Ovary (tissue), 9 donors: ENCODE measurements around the gene GPC6. TPM values are rescaled to one million over a fixed set of nuclear protein-coding genes. Genes with fewer than 3 reads are reported as not detected.

Experiments
- DNase-seq, 5 donors: peaks; one replicate each; pipeline ENCODE4 v3.0.0-alpha.2; 2019 to 2020
- H3K27ac ChIP-seq, 2 donors: fragments of 200-600 bp; one replicate each; pipeline versions ENCODE4 v1.5.1 to v1.8.0; 2019 to 2022
- H3K27me3 ChIP-seq: fragments of 200-600 bp; one replicate; pipeline ENCODE4 v1.8.0; 2022
- H3K36me3 ChIP-seq: fragments of 200-600 bp; sonication (generic); one replicate; pipeline ENCODE4 v1.5.1; 2019
- H3K4me1 ChIP-seq: one replicate; pipeline ENCODE4 v1.8.1; 2013; ENCODE audit warnings: mild to moderate bottlenecking, moderate library complexity; ENCODE audit not compliant: insufficient read depth
- H3K4me3 ChIP-seq: fragments of 200-600 bp; sonication (generic); one replicate; pipeline ENCODE4 v1.5.1; 2017
- H3K9me3 ChIP-seq, 2 donors: fragments of 200-600 bp in 1 of 2; sonication (generic) in 1 of 2; one replicate each; pipeline versions ENCODE4 v1.5.1 to v1.8.1; 2013 to 2019; ENCODE audit warnings: mild to moderate bottlenecking in 1 of 2, moderate library complexity in 1 of 2
- EP300 ChIP-seq: sonication (generic); formaldehyde crosslinking; IDR thresholded peaks from one replicate; pipeline ENCODE4 v1.6.1; 2017; ENCODE audit warnings: antibody characterized with exemption
- POLR2A ChIP-seq: fragments of 450-650 bp; IDR thresholded peaks from one replicate; pipeline ENCODE4 v1.6.1; 2017; ENCODE audit warnings: antibody characterized with exemption, mild to moderate bottlenecking, moderate library complexity
- WGBS, 3 donors: extraction: QIAGEN DNeasy Blood & Tissue Kit in 1 of 3; methylation state at CpG; one replicate each; pipeline versions ENCODE4 v1.1.5 to v1.1.7; 2013 to 2017; 5-methylcytosine and 5-hydroxymethylcytosine counted together
- intact Hi-C, 4 donors: fragments of 100-400 bp; cut with DNase I; formaldehyde crosslinking; loops; one replicate each; pipeline versions ENCODE4 v1.11.0 to v1.15.1; 2022 to 2023
- polyA plus RNA-seq, 2 donors: library from polyadenylated mRNA; stranded (reverse); fragments of 200-250 nt in 1 of 2; fragments of 350-450 nt in 1 of 2; fragmentation: Illumina TruSeq in 1 of 2; extraction: RNeasy Lipid Tissue Mini Kit (QIAGEN cat#74804) in 1 of 2; gene quantifications; one replicate each; pipeline ENCODE4 v1.2.3, GENCODE V29; 2013 to 2014
- total RNA-seq, 7 donors: library from RNA; depleted of rRNA in 2 of 7; stranded (reverse); fragments of >200 nt in 2 of 7; fragmentation: NEBNext Ultra II Directional in 3 of 7; extraction: Animal tissue kit (Norgen Biotek cat#: 25700) in 3 of 7; gene quantifications; one replicate each; pipeline versions ENCODE4 v1.1.0 to v1.2.4, GENCODE V29; 2016 to 2023
- TF ChIP-seq, protein P1 (sequence below), 3 donors: fragments of 450-650 bp in 2 of 3; fragments of 200-600 bp in 1 of 3; IDR thresholded peaks; one replicate each; pipeline versions ENCODE4 v1.5.1 to v1.8.0; 2016 to 2022; ENCODE audit warnings: antibody characterized with exemption in 3 of 3, mild to moderate bottlenecking in 1 of 3
- donor health status: DM: no; HTN: no; CAD: no; lungs with moderate emphysema.
- donor health status: DM: no; HTN: no; CAD: no.
- donor health status: Bipolar disorder and iron deficiency.
- donor health status: DM: yes; HTN: yes; CAD: no.
- donor health status: DM: no; HTN: no; CAD: no.
- donor health status: DM: yes; HTN: yes; CAD: no.

Gene GPC6
- total and polyA plus RNA-seq, 9 donors = 4.3 to 22.3 (median 17.9) TPM

DNA sequence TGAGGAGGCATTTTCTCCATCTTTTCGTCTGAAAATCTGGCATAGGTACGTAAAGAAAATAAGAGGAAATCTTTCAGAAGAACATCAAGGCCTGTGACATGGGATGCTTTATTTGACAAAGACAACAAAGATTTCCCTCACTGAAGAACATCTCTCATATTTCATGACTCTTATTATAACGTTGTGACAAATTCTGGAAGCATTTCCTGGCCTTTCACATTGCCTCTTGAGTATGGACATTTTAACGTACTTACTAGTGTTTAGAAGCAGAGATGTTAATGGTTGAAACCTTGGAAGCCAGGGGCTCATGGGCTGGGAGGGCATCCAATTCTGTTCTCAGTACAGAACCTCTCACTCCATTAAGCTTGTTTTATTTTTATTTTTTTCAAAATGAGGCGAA lies 1042.1 kb downstream of the GPC6 start:
- no peaks in the 10 kb centered on the region for H3K27me3 ChIP-seq
- intact Hi-C loops = no loop called here

DNA sequence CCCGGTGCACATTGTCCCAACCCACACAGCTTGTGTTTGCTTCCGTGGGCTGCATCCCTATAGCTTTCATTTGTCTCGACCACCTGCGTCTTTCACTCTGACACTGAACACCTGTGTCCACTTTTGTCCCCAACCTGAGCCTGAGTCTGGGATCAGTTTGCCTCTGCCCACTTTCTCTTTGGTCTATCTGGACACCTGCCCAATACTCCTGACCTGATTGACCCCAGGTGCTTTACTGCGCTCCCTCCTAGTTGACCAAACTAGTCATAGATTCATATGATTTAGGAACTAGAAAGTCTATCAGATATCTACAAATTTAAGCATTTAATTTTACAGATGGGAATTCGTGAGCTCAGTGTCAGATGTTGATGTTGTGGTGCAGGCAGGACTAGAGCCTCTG lies 1043.0 kb downstream of the GPC6 start:
- no peaks in the 10 kb centered on the region for H3K4me1 ChIP-seq
- no peaks in the 10 kb centered on the region for H3K36me3 ChIP-seq
- H3K4me3 ChIP-seq = no peak overlapping the region
- no peaks in the 10 kb centered on the region for H3K9me3 ChIP-seq
- 70 to 83% (median 79%) methylated on average over 6 of the region's 6 CpGs for WGBS, 3 donors
- no peak for DNase-seq
- no peak overlapping the region for H3K27ac ChIP-seq
- TF ChIP-seq EP300 = no peak
- no peak for TF ChIP-seq POLR2A
- TF ChIP-seq, protein P1, sequence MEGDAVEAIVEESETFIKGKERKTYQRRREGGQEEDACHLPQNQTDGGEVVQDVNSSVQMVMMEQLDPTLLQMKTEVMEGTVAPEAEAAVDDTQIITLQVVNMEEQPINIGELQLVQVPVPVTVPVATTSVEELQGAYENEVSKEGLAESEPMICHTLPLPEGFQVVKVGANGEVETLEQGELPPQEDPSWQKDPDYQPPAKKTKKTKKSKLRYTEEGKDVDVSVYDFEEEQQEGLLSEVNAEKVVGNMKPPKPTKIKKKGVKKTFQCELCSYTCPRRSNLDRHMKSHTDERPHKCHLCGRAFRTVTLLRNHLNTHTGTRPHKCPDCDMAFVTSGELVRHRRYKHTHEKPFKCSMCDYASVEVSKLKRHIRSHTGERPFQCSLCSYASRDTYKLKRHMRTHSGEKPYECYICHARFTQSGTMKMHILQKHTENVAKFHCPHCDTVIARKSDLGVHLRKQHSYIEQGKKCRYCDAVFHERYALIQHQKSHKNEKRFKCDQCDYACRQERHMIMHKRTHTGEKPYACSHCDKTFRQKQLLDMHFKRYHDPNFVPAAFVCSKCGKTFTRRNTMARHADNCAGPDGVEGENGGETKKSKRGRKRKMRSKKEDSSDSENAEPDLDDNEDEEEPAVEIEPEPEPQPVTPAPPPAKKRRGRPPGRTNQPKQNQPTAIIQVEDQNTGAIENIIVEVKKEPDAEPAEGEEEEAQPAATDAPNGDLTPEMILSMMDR (IDR thresholded peaks at IDR 0.05) = no peak
- H3K27me3 ChIP-seq = no peaks in the 10 kb centered on the region
- intact Hi-C loops = no loop called here

More for the DNA sequence above, 1042.1 kb downstream of the GPC6 start:
- Histone ChIP-seq H3K27ac (no peak overlapping the region), H3K36me3 (no peaks in the 10 kb centered on the region), H3K4me1 (no peaks in the 10 kb centered on the region), H3K9me3 (no peaks in the 10 kb centered on the region), H3K4me3 (no peak overlapping the region)
- TF ChIP-seq EP300 (no peak), POLR2A (no peak)
- TF ChIP-seq, protein P1 (IDR thresholded peaks at IDR 0.05) = no peak
- DNase-seq = no peak
- 82 to 87% (median 86%) methylated on average over 5 of the region's 5 CpGs for WGBS, 3 donors

DNA sequence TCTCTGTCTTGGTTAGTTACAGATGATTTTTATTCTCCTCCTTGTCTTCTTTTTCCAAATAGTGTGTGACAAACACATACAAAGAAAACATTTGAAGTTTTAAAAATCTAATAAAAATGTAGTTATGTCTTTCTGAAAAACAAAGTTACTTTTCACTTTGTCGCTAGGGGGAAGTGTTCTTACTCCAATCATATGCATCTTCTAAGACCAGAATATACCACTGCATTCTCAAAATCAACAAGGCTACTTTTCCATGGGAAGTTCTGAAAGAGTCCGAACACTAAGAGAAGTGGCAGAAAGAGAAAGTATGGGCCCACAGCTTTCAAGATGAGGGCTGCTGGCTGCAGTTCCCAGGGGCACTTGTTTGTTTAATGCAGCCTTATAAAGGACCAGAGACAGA lies 1043.9 kb downstream of the GPC6 start:
- H3K27ac ChIP-seq = no peak overlapping the region
- no peak overlapping the region for H3K4me3 ChIP-seq
- no peaks in the 10 kb centered on the region for H3K9me3 ChIP-seq
- no peaks in the 10 kb centered on the region for H3K36me3 ChIP-seq
- 91 to 93% (median 91%) methylated on average over 2 of the region's 2 CpGs for WGBS, 3 donors
- intact Hi-C loops = no loop called here
- no peaks in the 10 kb centered on the region for H3K27me3 ChIP-seq
- DNase-seq = no peak
- TF ChIP-seq EP300 (no peak), POLR2A (no peak)
- TF ChIP-seq, protein P1 (IDR thresholded peaks at IDR 0.05) = no peak
- H3K4me1 ChIP-seq = no peaks in the 10 kb centered on the region

DNA sequence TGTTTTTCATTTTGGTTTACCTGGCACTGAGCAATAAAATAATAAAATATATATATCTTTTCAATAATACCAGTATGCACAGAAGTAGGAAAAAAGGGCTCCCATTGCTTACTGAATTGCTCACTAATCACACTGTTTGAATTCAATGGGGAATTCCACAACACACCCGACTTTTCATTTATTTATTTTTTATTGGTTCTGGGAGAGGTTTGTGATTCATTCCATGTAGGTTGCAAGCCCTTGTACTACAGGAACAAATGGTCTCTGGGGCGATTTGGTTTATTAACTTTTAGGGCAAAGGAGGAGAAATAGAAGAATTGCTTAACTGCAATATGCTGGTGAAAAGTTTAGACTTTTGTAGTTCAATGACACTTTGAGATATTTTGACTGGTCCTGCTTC lies 1045.4 kb downstream of the GPC6 start:
- no peaks in the 10 kb centered on the region for H3K4me1 ChIP-seq
- no peak overlapping the region for H3K4me3 ChIP-seq
- 57 to 72% (median 65%) methylated on average over 2 of the region's 2 CpGs for WGBS, 3 donors
- no peak for DNase-seq
- H3K36me3 ChIP-seq = no peaks in the 10 kb centered on the region
- no peak overlapping the region for H3K27ac ChIP-seq
- intact Hi-C loops = no loop called here
- no peaks in the 10 kb centered on the region for H3K9me3 ChIP-seq
- no peaks in the 10 kb centered on the region for H3K27me3 ChIP-seq
- TF ChIP-seq POLR2A = no peak
- TF ChIP-seq, protein P1 (IDR thresholded peaks at IDR 0.05) = no peak
- TF ChIP-seq EP300 = no peak
